H4 (cell line): ENCODE results near the gene C18orf54. TPM values are rescaled to one million over a fixed set of nuclear protein-coding genes. Genes with fewer than 3 reads are reported as not detected.
"Not testable (repeated sequence)": the region's sequence is repeated elsewhere in the genome, so short reads cannot be mapped to it uniquely, and the experiment has no call there.

Experiments
- DNase-seq: peaks from one replicate; pipeline ENCODE4 v3.0.0-alpha.2; 2015; ENCODE audit warnings: low spot score
- total RNA-seq: library from RNA; depleted of rRNA; stranded (reverse); fragments of >200 nt; shearing (Covaris generic); gene quantifications from 2 replicates; pipeline ENCODE4 v1.2.3, GENCODE V29; 2014; rRNA removed

Gene C18orf54
- 2.5 and 4.4 TPM in 2 replicates for total RNA-seq

GRCh38 chr18:54357660-54358494 is at the start of gene C18orf54, which contains the start of gene STARD6:
C18orf54 (plus strand) TSS chr18:54357906; CDS start chr18:54360573, 2,667 bp downstream.
STARD6 (minus strand) TSS chr18:54357858; CDS start chr18:54354573, 3,285 bp downstream.
- DNase-seq, result peak; percentile 89

DNA sequence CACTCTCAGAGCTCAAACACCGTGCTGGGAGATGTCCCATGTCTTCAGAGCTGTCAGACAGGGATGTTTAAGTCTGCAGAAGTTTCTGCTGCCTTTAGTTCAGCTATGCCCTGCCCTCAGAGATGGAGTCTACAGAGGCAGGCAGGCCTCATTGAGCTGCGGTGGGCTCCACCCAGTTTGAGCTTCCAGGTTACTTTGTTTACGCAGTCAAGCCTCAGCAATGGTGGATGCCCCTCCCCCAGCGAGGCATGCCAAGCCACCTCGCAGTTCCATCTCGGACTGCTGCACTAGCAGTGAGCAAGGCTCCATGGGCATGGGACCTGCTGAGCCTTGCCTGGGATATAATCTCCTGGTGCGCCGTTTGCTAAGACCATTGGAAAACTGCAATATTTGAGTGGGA is 48.1 kb upstream of the C18orf54 start:
- not testable (repeated sequence) for DNase-seq

DNA sequence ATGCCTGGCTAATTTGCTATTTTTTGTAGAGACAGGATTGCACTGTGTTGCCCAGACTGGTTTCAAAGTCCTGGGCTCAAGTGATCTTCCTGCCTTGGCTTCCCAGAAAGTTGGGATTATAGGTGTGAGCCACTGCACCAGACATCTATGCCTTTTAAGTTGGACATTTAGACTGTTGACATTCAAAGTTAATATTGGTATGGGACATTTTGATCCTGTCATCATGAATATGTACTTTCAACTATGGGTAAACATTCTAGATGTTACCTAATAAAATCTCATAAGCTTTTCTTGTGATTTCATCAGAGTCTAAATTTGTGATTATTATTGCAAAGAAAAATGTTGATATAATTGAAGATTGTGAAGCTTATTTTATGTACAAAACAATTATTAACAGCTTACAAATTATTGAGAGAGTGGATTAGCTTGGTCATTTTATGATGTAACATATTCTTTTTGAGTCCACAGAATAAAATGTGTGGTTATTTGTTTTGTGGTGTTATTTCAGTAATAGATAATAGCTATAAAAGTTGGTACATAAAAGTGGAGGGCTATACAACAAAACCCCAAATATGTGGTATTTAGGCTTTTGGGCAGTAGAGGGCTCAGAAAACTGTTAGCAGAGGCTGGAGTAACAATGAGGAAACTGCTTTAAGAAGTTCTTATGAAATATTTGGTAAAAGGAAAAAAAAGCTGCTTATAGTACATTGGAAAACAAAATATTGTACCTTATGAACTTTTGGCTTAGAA is 41.5 kb upstream of the C18orf54 start:
- no peak for DNase-seq

DNA sequence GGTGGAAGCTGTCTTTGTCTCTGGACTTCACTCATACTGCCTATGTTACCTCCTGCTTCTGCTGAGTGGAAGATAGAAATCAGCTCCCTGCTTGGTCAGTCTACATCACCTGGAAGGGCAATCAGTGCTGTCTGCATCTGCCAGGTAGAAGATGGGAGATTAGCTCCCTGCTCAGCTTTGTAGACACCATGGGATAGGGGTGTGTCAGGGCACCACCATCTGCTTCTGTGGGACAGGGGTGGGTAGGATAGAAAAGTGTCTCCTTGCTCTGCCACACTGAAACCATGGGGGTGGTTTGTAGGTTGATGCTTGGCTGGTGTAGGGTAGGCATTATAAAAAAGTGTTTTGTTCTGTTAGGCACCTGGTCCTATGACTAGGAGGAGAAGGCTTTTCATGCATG is 34.1 kb upstream of the C18orf54 start:
- no peak for DNase-seq

DNA sequence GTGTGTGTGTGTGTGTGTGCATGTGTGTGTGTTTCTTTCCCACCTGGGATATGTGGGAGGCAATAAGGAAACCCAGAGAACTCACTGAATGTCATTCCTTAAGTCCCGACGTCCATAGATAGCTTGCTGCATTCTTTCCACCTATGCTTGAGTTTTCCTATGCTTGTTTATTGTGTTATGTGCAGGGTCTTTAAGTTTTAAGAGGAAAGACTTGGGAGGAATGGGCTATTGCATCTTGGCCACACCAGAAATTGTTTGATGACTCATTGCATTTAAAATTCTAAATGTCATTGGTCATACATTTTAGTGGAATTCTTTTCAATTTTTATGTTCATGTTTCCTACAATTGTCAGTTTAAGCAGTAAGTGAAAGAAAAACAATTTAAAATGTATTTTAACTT is 33.7 kb upstream of the C18orf54 start:
- no peak for DNase-seq

GRCh38 chr18:54327818-54328217 is 29.9 kb upstream of the C18orf54 start:
- no peak for DNase-seq

DNA sequence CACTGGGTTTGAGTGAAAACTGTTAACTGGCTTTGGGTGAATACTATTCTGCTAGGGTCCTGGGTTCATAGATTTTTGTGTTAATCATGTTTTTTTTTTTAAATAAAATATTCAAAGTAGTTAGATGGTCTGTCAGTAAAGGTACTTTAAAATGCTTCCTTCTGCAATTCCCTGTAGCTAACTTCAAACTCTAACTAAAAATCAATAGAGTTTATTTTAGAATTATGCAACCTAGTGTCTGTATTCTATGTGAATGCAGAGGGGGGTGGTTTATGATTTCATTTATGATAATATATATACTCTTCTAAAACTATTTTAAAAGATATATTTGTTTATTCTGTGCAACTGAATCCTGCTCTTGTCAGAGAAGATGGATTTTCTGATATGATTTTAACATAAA is 27.9 kb upstream of the C18orf54 start:
- DNase-seq, result no peak

DNA sequence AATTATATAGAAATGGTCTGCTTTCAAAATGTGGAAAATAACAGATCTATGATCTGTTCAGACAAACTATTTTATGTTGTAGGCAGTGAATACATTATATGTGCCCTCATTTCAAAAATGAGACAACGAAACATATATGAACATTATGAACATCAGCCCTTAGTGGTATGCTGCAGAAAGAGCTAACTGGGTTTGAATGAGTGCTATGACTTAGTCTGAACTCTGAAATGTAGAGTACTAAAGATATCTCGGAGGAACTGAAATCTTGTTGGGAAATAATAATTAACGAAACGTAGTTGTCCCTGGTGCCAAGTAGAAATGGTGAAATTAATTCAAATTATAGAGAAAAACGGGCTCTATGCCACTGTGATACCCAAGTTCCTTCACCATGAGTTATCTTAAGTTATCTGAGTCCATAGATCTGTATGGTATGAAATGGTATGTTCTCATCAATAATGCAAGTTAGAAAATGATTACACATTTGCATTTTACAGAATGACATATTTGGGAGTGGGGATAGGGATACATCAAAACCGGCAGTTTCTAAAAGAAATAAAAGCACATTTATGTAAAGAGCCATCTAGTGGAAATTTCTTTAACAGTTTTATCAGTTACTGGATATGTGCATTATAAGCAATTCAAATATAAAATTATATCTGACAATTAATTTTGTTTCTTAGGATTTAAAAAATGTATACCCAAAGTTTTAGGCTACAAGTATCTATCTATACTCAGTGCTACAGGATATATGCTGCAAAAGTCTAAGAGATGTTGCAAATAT is 26.7 kb upstream of the C18orf54 start:
- DNase-seq, result no peak

GRCh38 chr18:54335638-54336173 is 22.0 kb upstream of the C18orf54 start:
- no peak for DNase-seq

GRCh38 chr18:54338230-54338629 is 19.5 kb upstream of the C18orf54 start:
- DNase-seq, result no peak

DNA sequence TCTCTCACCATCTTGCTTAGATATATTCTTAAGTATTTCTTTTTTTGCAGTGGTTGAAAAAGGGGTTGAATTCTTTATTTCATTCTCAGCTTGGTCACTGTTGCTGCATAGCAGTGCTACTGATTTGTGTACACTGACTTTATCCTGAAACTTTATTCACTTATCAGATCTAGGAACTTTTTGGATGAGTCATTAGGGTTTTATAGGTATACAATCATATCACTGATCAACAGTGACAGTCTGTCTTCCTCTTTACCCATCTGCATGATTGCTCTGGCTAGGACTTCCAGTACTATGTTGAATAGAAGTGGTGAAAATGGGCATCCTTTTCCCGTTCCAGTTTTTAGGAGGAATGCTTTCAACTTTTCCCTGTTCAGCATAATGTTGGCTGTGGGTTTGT is 6.5 kb upstream of the C18orf54 start:
- DNase-seq, result no peak

DNA sequence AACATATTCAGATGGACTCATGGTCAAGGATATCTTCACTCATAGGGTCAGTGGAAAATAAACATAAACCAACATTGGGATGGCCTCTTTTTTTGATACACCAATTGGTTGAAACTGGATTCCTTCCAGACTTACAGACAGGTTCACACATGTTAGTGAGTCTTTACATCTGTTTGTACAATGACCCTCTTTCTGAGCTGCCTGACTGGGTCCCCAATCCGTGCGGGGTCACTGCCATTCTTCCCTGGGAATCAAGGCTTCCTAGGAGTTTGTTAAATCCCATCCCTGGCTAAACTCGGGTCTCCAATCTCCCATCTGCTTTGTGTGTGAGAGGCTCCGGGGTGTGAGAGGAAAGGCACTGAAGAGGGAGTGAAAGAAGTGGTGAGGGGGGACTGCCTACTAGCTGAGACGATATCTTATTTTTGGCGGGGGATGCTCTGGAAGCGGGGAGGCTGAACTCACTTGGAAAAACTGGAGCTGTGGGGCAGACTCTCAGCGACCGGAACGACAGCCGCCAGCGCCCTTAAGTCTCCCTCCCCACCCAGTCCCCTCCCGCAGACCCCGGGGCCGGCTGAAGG is 535 bp upstream of the C18orf54 start:
- no peak for DNase-seq

- no peak for DNase-seq
These were observed 862 bp downstream of the C18orf54 start for GRCh38 chr18:54358495-54359040.

- DNase-seq, result no peak
These were observed 1.5 kb downstream of the C18orf54 start for GRCh38 chr18:54359233-54359632.

DNA sequence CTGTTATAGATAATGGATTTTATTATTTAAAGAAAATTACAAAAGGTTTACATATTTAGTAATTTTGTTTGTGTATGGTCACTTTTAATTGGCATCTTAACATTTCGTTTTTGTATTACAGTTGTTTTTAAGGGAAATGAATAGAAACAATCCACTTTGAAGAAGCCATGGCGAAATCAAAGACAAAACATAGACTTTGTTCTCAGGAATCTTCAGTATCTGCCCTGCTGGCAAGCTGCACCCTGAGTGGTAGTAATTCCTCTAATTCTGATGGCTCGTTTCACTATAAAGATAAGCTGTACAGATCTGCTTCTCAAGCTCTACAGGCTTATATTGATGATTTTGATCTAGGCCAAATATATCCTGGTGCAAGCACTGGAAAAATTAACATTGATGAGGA is 2.7 kb downstream of the C18orf54 start:
- DNase-seq, result no peak

DNA sequence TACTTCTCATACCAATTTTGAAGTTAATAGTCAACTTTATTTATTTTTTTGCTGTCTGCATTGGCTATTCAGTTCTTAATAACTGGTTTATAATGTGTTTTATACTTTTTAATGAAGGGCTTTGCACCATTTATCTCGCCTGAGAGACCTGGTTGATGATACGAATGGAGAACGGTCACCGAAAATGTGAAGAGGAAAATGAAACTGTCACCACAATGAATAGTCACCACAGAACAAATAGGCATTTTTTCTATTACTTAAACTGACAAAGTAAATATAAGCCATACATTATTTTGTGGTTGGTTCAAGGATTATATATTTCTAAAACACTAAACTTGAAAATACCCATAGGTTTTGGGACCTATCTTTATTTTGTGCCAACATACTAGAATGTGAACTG is 20.4 kb downstream of the C18orf54 start:
- no peak for DNase-seq

DNA sequence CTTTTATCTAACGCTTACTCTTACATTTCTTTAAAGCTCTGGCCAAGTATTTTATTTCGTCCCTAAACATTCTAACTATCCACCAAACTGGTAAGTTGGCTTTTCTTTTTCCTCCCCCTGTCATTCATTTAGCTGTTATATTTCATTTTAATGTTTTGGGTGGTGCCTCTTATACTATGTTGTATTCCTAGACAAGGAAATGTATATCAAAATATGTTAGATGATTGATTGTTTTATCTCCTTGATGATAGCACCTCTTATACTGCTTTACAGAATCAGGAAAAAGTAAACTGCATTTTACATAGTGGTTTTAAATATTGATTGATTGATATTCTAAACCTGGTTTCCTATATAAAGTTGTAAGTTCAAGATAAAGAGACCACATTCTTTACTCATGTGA is 23.9 kb downstream of the C18orf54 start:
- no peak for DNase-seq

- DNase-seq, result no peak
These were observed 24.4 kb downstream of the C18orf54 start for GRCh38 chr18:54382076-54382475.

- no peak for DNase-seq
These were observed 25.1 kb downstream of the C18orf54 start for GRCh38 chr18:54382733-54383252.

DNA sequence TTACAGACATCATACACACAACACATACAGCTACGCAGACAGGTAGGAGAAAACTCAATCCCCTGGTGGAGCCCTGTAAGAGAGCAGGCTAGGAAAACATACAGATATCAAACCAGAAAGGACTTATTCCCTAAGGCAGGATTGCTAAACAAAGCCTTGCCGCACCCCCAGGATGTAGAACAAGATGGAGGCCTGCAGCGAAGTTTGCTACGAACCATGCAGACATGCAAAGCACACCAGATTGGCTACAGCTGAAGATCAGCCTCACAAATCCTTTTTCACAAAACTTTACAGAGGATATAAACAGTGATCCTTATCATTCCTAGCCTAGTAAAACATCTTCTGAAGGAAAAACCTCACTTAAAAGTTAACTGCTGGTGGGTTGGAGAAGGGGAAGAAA is 28.3 kb downstream of the C18orf54 start:
- DNase-seq, result no peak
